GM11168 (cell line): Measurements from ENCODE around the gene PLEKHO2.

Experiments
- in situ Hi-C: fragments of 300-500 bp; cut with MboI; formaldehyde crosslinking; loops from one replicate; pipeline ENCODE4 v1.12.0; 2022; ENCODE audit warnings: low sequenced_read_pairs; ENCODE audit not compliant: unreplicated experiment

The PLEKHO2 gene

GRCh38 chr15:64905941-64906340, 64.2 kb downstream of the PLEKHO2 start:
- in situ Hi-C loops = loop anchor here (10.0 kb wide), 2 partner anchors 61 to 171 kb away; partner anchors contain the start of gene PLEKHO2

- in situ Hi-C loops = loop anchor here (10.0 kb wide), 2 partner anchors 62 to 172 kb away; partner anchors contain the start of gene PLEKHO2
These were observed 64.7 kb downstream of the PLEKHO2 start for GRCh38 chr15:64906402-64906801.

GRCh38 chr15:64907991-64908390, 66.3 kb downstream of the PLEKHO2 start:
- in situ Hi-C loops = loop anchor here (10.0 kb wide), 2 partner anchors 63 to 173 kb away; partner anchors contain the start of gene PLEKHO2

- in situ Hi-C loops = loop anchor here (10.0 kb wide), 2 partner anchors 65 to 175 kb away; partner anchors contain the start of gene PLEKHO2
These were observed 67.8 kb downstream of the PLEKHO2 start for GRCh38 chr15:64909546-64909945.

GRCh38 chr15:64911311-64912186, 69.8 kb downstream of the PLEKHO2 start, which contains the start of gene ANKDD1A:
Gene ANKDD1A (plus strand): TSS chr15:64911902. CDS start chr15:64911931, 29 bp downstream.
- in situ Hi-C loops = no loop called here

GRCh38 chr15:64912379-64913325, 70.9 kb downstream of the PLEKHO2 start:
- in situ Hi-C loops = no loop called here

GRCh38 chr15:64915518-64916227, 74.0 kb downstream of the PLEKHO2 start:
- in situ Hi-C loops = no loop called here

GRCh38 chr15:64916365-64916764, 74.7 kb downstream of the PLEKHO2 start:
- in situ Hi-C loops = no loop called here

GRCh38 chr15:64917211-64917610, 75.5 kb downstream of the PLEKHO2 start:
- in situ Hi-C loops = no loop called here
